ENCODE measurements around the gene CMPK1. TPM values are rescaled to one million over a fixed set of nuclear protein-coding genes. Genes with fewer than 3 reads are reported as not detected.

CMPK1 gene
- total and polyA plus RNA-seq, 2 experiments from 2014 or later: 114 to 206 TPM

DNA sequence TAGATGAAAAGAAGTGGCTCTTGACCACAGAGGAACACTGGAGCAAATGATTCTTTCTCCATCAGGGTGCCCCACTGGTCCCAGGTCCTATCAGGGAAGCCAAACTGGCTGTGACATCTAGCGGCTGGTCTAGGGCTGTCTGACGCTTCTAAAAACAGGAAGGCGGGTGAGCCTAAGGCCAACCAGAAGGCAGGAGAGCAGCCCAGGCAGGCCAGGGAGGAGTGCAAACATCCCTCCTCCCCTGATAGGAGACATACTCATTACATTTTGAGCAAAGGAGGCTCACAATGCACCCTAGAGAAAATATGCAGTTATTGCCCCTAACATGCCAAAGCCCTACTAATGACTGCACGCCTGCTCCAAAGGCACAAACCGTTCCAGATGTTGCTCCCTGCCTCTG lies 72.1 kb downstream of the CMPK1 start:
- no peak overlapping the region for H3K4me2 ChIP-seq
- peaks cover 1% of the 10 kb centered on the region for H3K27me3 ChIP-seq
- no peaks in the 10 kb centered on the region for H3K9me2 ChIP-seq (replicated peaks; ENCODE audit: insufficient read depth)
- no peak for DNase-seq (ENCODE audit: low spot score)
- H3K4me1 ChIP-seq (ENCODE audit: insufficient read depth): peaks cover 27% of the 10 kb centered on the region
- H3K27ac ChIP-seq: no peak overlapping the region
- H2AFZ ChIP-seq: no peak overlapping the region
- no peaks in the 10 kb centered on the region for H3K79me2 ChIP-seq
- H3K4me3 ChIP-seq: no peak overlapping the region
- no peaks in the 10 kb centered on the region for H3K36me3 ChIP-seq (replicated peaks; ENCODE audit: insufficient read depth, low read depth)
- TF ChIP-seq EZH2 (IDR thresholded peaks at IDR 0.05; ENCODE audit: borderline replicate concordance) (no peak), EZH2phosphoT487 (IDR thresholded peaks at IDR 0.05; ENCODE audit: low read depth, severe bottlenecking, unreplicated experiment) (no peak)
- TF ChIP-seq, protein P1, sequence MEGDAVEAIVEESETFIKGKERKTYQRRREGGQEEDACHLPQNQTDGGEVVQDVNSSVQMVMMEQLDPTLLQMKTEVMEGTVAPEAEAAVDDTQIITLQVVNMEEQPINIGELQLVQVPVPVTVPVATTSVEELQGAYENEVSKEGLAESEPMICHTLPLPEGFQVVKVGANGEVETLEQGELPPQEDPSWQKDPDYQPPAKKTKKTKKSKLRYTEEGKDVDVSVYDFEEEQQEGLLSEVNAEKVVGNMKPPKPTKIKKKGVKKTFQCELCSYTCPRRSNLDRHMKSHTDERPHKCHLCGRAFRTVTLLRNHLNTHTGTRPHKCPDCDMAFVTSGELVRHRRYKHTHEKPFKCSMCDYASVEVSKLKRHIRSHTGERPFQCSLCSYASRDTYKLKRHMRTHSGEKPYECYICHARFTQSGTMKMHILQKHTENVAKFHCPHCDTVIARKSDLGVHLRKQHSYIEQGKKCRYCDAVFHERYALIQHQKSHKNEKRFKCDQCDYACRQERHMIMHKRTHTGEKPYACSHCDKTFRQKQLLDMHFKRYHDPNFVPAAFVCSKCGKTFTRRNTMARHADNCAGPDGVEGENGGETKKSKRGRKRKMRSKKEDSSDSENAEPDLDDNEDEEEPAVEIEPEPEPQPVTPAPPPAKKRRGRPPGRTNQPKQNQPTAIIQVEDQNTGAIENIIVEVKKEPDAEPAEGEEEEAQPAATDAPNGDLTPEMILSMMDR (IDR thresholded peaks at IDR 0.05; ENCODE audit: poor library complexity): no peak
- H4K20me1 ChIP-seq (ENCODE audit: insufficient read depth, poor library complexity, severe bottlenecking): no peaks in the 10 kb centered on the region
- WGBS (ENCODE audit: low lambda C conversion rate, missing lambda C conversion rate): 71% methylated on average over 5 of the region's 5 CpGs
- H3K9me3 ChIP-seq (ENCODE audit: low read depth): no peaks in the 10 kb centered on the region

DNA sequence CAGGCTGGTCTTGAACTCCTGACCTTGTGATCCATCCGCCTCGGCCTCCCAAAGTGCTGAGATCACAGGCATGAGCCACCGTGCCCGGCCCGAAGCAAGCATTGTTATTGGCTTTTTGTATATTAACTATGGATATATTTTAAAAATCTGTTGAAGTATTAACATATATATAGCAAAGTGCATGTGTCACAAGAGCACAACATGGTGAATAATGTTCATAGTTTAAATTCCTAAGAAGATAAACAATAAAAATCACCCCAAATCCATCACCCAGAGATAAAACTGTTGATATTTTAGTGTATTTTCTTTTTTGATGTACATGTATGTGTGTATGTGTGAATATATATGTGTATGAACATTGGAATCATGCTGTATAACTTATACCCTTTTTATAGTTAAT lies 73.4 kb downstream of the CMPK1 start:
- TF ChIP-seq EZH2phosphoT487 (IDR thresholded peaks at IDR 0.05; ENCODE audit: low read depth, severe bottlenecking, unreplicated experiment) (no peak), EZH2 (IDR thresholded peaks at IDR 0.05; ENCODE audit: borderline replicate concordance) (no peak)
- TF ChIP-seq, protein P1 (IDR thresholded peaks at IDR 0.05; ENCODE audit: poor library complexity): no peak
- H3K9me2 ChIP-seq (replicated peaks; ENCODE audit: insufficient read depth): no peaks in the 10 kb centered on the region
- no peaks in the 10 kb centered on the region for H4K20me1 ChIP-seq (ENCODE audit: insufficient read depth, poor library complexity, severe bottlenecking)
- no peak overlapping the region for H3K4me2 ChIP-seq
- H3K9me3 ChIP-seq (ENCODE audit: low read depth): no peaks in the 10 kb centered on the region
- no peaks in the 10 kb centered on the region for H3K79me2 ChIP-seq
- no peak overlapping the region for H3K4me3 ChIP-seq
- no peaks in the 10 kb centered on the region for H3K27me3 ChIP-seq
- no peak for DNase-seq (ENCODE audit: low spot score)
- H2AFZ ChIP-seq: no peak overlapping the region
- H3K4me1 ChIP-seq (ENCODE audit: insufficient read depth): peaks cover 20% of the 10 kb centered on the region
- WGBS (ENCODE audit: low lambda C conversion rate, missing lambda C conversion rate): 93% methylated on average over 5 of the region's 5 CpGs
- H3K27ac ChIP-seq: no peak overlapping the region
- no peaks in the 10 kb centered on the region for H3K36me3 ChIP-seq (replicated peaks; ENCODE audit: insufficient read depth, low read depth)

DNA sequence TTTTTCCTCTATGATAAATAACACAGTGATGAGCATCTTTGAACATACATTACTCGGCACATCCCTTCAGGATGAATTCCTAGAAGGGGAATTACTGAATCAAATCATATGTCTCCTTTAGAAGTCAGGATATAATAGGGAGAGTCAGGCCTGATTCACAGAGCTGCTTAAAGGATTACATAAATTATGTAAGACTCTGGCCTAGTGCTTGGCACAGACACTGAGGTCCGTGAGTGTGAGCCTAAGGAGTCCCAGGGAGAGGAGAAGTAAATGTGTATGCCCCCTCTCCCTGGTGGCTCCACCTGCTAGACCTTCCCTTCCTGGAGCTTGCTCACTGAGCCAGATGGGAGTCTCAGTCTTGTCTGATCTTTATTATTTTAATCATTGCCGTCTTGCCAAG lies 73.9 kb downstream of the CMPK1 start:
- TF ChIP-seq EZH2 (IDR thresholded peaks at IDR 0.05; ENCODE audit: borderline replicate concordance) (no peak), EZH2phosphoT487 (IDR thresholded peaks at IDR 0.05; ENCODE audit: low read depth, severe bottlenecking, unreplicated experiment) (no peak)
- TF ChIP-seq, protein P1 (IDR thresholded peaks at IDR 0.05; ENCODE audit: poor library complexity): no peak
- no peaks in the 10 kb centered on the region for H3K9me3 ChIP-seq (ENCODE audit: low read depth)
- H3K9me2 ChIP-seq (replicated peaks; ENCODE audit: insufficient read depth): no peaks in the 10 kb centered on the region
- H3K4me1 ChIP-seq (ENCODE audit: insufficient read depth): peaks cover 16% of the 10 kb centered on the region
- H3K36me3 ChIP-seq (replicated peaks; ENCODE audit: insufficient read depth, low read depth): no peaks in the 10 kb centered on the region
- H3K27ac ChIP-seq: no peak overlapping the region
- H2AFZ ChIP-seq: no peak overlapping the region
- no peak overlapping the region for H3K4me2 ChIP-seq
- WGBS (ENCODE audit: low lambda C conversion rate, missing lambda C conversion rate): 83% methylated on average over 3 of the region's 3 CpGs
- H3K27me3 ChIP-seq: no peaks in the 10 kb centered on the region
- H4K20me1 ChIP-seq (ENCODE audit: insufficient read depth, poor library complexity, severe bottlenecking): no peaks in the 10 kb centered on the region
- no peak overlapping the region for H3K4me3 ChIP-seq
- no peak for DNase-seq (ENCODE audit: low spot score)
- H3K79me2 ChIP-seq: no peaks in the 10 kb centered on the region

All from hepatocyte (in vitro differentiated cells).